Measurements from ENCODE around the gene ARHGDIA.

ARHGDIA gene

GRCh38 chr17:81907219-81908145, 36.3 kb upstream of the ARHGDIA start:
- no peaks in the 10 kb centered on the region for H3K27me3 ChIP-seq (replicated peaks)
- no peak overlapping the region for H3K27ac ChIP-seq
- in situ Hi-C loops (cut with HindIII; ENCODE audit: low pct_ligation_motif_present, low sequenced_read_pairs), result no loop called here
- no peak for TF ChIP-seq CTCF (IDR thresholded peaks at IDR 0.05; ENCODE audit: low read depth, low read length, missing control alignments)
- no peak overlapping the region for H3K4me3 ChIP-seq (ENCODE audit: low read depth, low read length)
- no peak for DNase-seq
- H3K36me3 ChIP-seq (replicated peaks), result peaks cover 7% of the 10 kb centered on the region

- peak; percentile 26 for TF ChIP-seq CTCF (IDR thresholded peaks at IDR 0.05; ENCODE audit: low read depth, low read length, missing control alignments)
- Histone ChIP-seq H3K4me3 (ENCODE audit: low read depth, low read length) (no peak overlapping the region), H3K27ac (no peak overlapping the region), H3K27me3 (replicated peaks) (no peaks in the 10 kb centered on the region), H3K36me3 (replicated peaks) (no peaks in the 10 kb centered on the region)
- in situ Hi-C loops (cut with HindIII; ENCODE audit: low pct_ligation_motif_present, low sequenced_read_pairs), result no loop called here
- DNase-seq, result no peak
These were observed 35.5 kb upstream of the ARHGDIA start for GRCh38 chr17:81906476-81907218.

GRCh38 chr17:81905993-81906392, 34.9 kb upstream of the ARHGDIA start:
- Histone ChIP-seq H3K27me3 (replicated peaks) (no peaks in the 10 kb centered on the region), H3K27ac (no peak overlapping the region), H3K36me3 (replicated peaks) (no peaks in the 10 kb centered on the region), H3K4me3 (ENCODE audit: low read depth, low read length) (no peak overlapping the region)
- in situ Hi-C loops (cut with HindIII; ENCODE audit: low pct_ligation_motif_present, low sequenced_read_pairs), result no loop called here
- DNase-seq, result no peak
- no peak for TF ChIP-seq CTCF (IDR thresholded peaks at IDR 0.05; ENCODE audit: low read depth, low read length, missing control alignments)

- Histone ChIP-seq H3K36me3 (replicated peaks) (no peaks in the 10 kb centered on the region), H3K27ac (no peak overlapping the region), H3K4me3 (ENCODE audit: low read depth, low read length) (no peak overlapping the region), H3K27me3 (replicated peaks) (no peaks in the 10 kb centered on the region)
- DNase-seq, result no peak
- no peak for TF ChIP-seq CTCF (IDR thresholded peaks at IDR 0.05; ENCODE audit: low read depth, low read length, missing control alignments)
- in situ Hi-C loops (cut with HindIII; ENCODE audit: low pct_ligation_motif_present, low sequenced_read_pairs), result no loop called here
These were observed 34.3 kb upstream of the ARHGDIA start for GRCh38 chr17:81905424-81905875.

- H3K4me3 ChIP-seq (ENCODE audit: low read depth, low read length), result no peak overlapping the region
- DNase-seq, result no peak
- H3K27ac ChIP-seq, result no peak overlapping the region
- TF ChIP-seq CTCF (IDR thresholded peaks at IDR 0.05; ENCODE audit: low read depth, low read length, missing control alignments), result no peak
- peaks cover 3% of the 10 kb centered on the region for H3K36me3 ChIP-seq (replicated peaks)
- H3K27me3 ChIP-seq (replicated peaks), result no peaks in the 10 kb centered on the region
- in situ Hi-C loops (cut with HindIII; ENCODE audit: low pct_ligation_motif_present, low sequenced_read_pairs), result no loop called here
These were observed 33.7 kb upstream of the ARHGDIA start for GRCh38 chr17:81904600-81905423.

Measured in brain microvascular endothelial cell (primary cell).